Stimulated activated CD8-positive, alpha-beta memory T cell treated with anti-CD3 and anti-CD28 coated beads, Interleukin-15, amount 100 ng/mL, for 1 hour (primary cell): ENCODE data around the gene KCNQ1.

ENCODE experiments used
- DNase-seq: peaks from one replicate; pipeline ENCODE4 v3.0.0-alpha.2; 2020; ENCODE audit warnings: low read depth

Gene KCNQ1

GRCh38 chr11:2732940-2733628 lies 288.3 kb downstream of the KCNQ1 start:
- no peak for DNase-seq

- DNase-seq: no peak
These were observed 289.6 kb downstream of the KCNQ1 start for GRCh38 chr11:2734181-2735052.

- DNase-seq: no peak
These were observed 290.3 kb downstream of the KCNQ1 start for GRCh38 chr11:2735053-2735589.

- DNase-seq: no peak
These were observed 291.9 kb downstream of the KCNQ1 start for GRCh38 chr11:2736577-2737225.

GRCh38 chr11:2737226-2737590 lies 292.4 kb downstream of the KCNQ1 start:
- no peak for DNase-seq

GRCh38 chr11:2737866-2738265 lies 293.1 kb downstream of the KCNQ1 start:
- no peak for DNase-seq

GRCh38 chr11:2738551-2739431 lies 294.0 kb downstream of the KCNQ1 start:
- DNase-seq: no peak

GRCh38 chr11:2739531-2740274 lies 294.9 kb downstream of the KCNQ1 start:
- DNase-seq: no peak

GRCh38 chr11:2740275-2740940 lies 295.6 kb downstream of the KCNQ1 start:
- no peak for DNase-seq

GRCh38 chr11:2741006-2741376 lies 296.2 kb downstream of the KCNQ1 start:
- no peak for DNase-seq

- no peak for DNase-seq
These were observed 296.7 kb downstream of the KCNQ1 start for GRCh38 chr11:2741377-2742131.

GRCh38 chr11:2742201-2742600 lies 297.4 kb downstream of the KCNQ1 start:
- no peak for DNase-seq

- DNase-seq: no peak
These were observed 298.0 kb downstream of the KCNQ1 start for GRCh38 chr11:2742611-2743426.

- no peak for DNase-seq
These were observed 298.8 kb downstream of the KCNQ1 start for GRCh38 chr11:2743427-2744110.

- no peak for DNase-seq
These were observed 299.4 kb downstream of the KCNQ1 start for GRCh38 chr11:2744166-2744565.

- DNase-seq: no peak
These were observed 300.7 kb downstream of the KCNQ1 start for GRCh38 chr11:2745511-2745910.

- DNase-seq: no peak
These were observed 301.8 kb downstream of the KCNQ1 start for GRCh38 chr11:2746401-2747247.
